ENCODE results near the gene PLK5. TPM values are rescaled to one million over a fixed set of nuclear protein-coding genes. Genes with fewer than 3 reads are reported as not detected.

PLK5 gene
- total and polyA plus RNA-seq, 7 donors = 0.32 to 0.36 TPM; not detected in 5

DNA sequence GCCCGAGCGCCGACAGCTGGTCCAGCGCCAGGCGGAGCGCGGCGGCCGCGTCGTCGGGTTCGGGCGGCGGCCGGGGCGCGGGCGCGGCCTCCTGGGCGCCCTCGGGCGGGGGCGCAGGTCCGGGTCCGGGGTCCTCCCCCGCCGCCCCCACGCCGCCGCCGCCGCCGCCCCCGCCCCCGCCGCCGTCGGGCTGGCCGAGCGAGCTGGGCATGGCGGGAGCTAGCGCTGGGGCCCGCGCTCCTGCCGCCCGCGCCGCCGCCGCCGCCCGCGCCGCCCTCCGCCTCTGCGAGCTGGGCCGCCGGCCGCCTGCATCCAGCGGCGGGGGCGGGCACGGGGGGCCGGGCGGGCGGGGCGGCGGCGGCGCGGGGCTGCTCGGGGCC is 44.0 kb downstream of the PLK5 start:
- Histone ChIP-seq H3K27ac (peak overlapping the region in 2 of 4 donors; percentile 88 to 91), H3K36me3 (no peaks in the 10 kb centered on the region), H3K4me3 (peak overlapping the region in 3 of 4 donors; percentile 67 to 78 (median 76)), H3K9me3 (no peaks in the 10 kb centered on the region), H3K4me1 (peaks cover 0 to 27% (median 15%) of the 10 kb centered on the region in 4 donors), H3K27me3 (no peaks in the 10 kb centered on the region)
- 1 to 2% methylated on average over 72 to 73 of the region's 73 CpGs for WGBS, 2 donors
- intact Hi-C loops (cut with DNase I) = loop anchor here (2.0 to 5.0 kb wide), 2 partner anchors 25 to 39 kb away; partner anchors contain the start of genes MBD3 and UQCR11
- TF ChIP-seq POLR2AphosphoS5 (IDR thresholded peaks at IDR 0.05) (no peak), POLR2A (IDR thresholded peaks at IDR 0.05) (no peak), EP300 (IDR thresholded peaks at IDR 0.05) (no peak)
- TF ChIP-seq, protein P1, sequence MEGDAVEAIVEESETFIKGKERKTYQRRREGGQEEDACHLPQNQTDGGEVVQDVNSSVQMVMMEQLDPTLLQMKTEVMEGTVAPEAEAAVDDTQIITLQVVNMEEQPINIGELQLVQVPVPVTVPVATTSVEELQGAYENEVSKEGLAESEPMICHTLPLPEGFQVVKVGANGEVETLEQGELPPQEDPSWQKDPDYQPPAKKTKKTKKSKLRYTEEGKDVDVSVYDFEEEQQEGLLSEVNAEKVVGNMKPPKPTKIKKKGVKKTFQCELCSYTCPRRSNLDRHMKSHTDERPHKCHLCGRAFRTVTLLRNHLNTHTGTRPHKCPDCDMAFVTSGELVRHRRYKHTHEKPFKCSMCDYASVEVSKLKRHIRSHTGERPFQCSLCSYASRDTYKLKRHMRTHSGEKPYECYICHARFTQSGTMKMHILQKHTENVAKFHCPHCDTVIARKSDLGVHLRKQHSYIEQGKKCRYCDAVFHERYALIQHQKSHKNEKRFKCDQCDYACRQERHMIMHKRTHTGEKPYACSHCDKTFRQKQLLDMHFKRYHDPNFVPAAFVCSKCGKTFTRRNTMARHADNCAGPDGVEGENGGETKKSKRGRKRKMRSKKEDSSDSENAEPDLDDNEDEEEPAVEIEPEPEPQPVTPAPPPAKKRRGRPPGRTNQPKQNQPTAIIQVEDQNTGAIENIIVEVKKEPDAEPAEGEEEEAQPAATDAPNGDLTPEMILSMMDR (IDR thresholded peaks at IDR 0.05) = no peak
- no peak for DNase-seq

DNA sequence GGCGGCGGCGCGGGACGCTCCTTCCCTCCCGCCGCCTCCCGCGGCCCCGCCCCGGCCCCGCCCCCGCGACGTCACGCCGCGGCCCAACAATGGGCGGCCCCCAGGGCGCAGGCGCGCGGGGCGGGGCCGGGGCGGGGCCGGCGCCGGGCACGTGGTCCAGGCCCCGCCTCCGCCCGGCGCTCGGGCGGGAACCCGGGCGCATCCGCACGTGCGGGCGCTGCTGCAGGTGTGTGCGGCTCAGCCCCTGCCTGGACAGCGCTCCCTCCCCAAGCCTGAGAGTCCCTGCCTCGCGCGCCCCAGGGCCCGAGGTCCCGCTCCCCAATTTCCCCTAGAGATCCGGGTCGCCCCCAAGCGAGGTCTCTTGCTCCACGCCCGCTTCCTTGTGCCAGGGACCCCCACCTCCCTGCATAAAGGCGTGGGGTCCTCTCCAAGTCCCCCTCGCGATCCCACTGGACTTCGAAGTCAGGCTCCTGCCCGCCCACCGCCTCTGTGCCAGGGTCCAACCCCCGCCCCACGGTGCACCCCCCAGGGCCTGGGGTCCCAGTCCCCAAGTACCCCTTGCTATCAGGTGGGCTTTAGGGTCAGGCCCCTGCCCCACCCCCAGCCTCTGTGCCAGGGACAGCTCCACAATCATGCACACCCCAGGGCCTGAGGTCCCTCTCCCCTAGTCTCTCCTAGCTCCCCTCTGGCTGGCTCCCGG is 44.6 kb downstream of the PLK5 start, which contains the start of gene MEX3D:
TSS of gene MEX3D (minus strand) at position 6 of the 700 bp plus-strand sequence. CDS start 267 bp downstream, outside the sequence.
- Histone ChIP-seq H3K27me3 (no peaks in the 10 kb centered on the region), H3K9me3 (no peaks in the 10 kb centered on the region), H3K27ac (peak within 1 kb of the TSS; percentile 88 to 91 (median 91)), H3K4me1 (peaks cover 0 to 27% (median 15%) of the 10 kb centered on the region in 4 donors), H3K36me3 (no peaks in the 10 kb centered on the region), H3K4me3 (peak within 1 kb of the TSS; percentile 46 to 78 (median 72))
- peak; percentile 89 for DNase-seq
- TF ChIP-seq POLR2AphosphoS5 (IDR thresholded peaks at IDR 0.05) (no peak), POLR2A (IDR thresholded peaks at IDR 0.05) (no peak), EP300 (IDR thresholded peaks at IDR 0.05) (no peak)
- TF ChIP-seq, protein P1 (IDR thresholded peaks at IDR 0.05) = no peak
- WGBS, 2 donors = 8 to 10% methylated on average over 63 of the region's 63 CpGs
- intact Hi-C loops (cut with DNase I) = loop anchor here (2.0 to 5.0 kb wide), 2 partner anchors 24 to 39 kb away; partner anchors contain the start of genes MBD3 and UQCR11

GRCh38 chr19:1569997-1570396 is 46.1 kb downstream of the PLK5 start:
- intact Hi-C loops (cut with DNase I) = loop anchor here (2.0 to 5.0 kb wide), 2 partner anchors 23 to 37 kb away; partner anchors contain the start of genes MBD3 and UQCR11
- no peak for DNase-seq
- TF ChIP-seq, protein P1 (IDR thresholded peaks at IDR 0.05) = no peak
- TF ChIP-seq POLR2A (IDR thresholded peaks at IDR 0.05) = no peak
- TF ChIP-seq POLR2AphosphoS5 (IDR thresholded peaks at IDR 0.05) = no peak
- TF ChIP-seq EP300 (IDR thresholded peaks at IDR 0.05) = no peak
- peaks cover 0 to 27% (median 15%) of the 10 kb centered on the region in 4 donors for H3K4me1 ChIP-seq
- WGBS, 2 donors = 63 to 73% methylated on average over 4 of the region's 4 CpGs
- no peaks in the 10 kb centered on the region for H3K36me3 ChIP-seq
- H3K4me3 ChIP-seq = no peak overlapping the region
- H3K27me3 ChIP-seq = no peaks in the 10 kb centered on the region
- no peaks in the 10 kb centered on the region for H3K9me3 ChIP-seq
- H3K27ac ChIP-seq = no peak overlapping the region

- no peak for DNase-seq
- H3K27ac ChIP-seq = no peak overlapping the region
- 90 to 95% methylated on average over 13 of the region's 13 CpGs for WGBS, 2 donors
- H3K36me3 ChIP-seq = no peaks in the 10 kb centered on the region
- TF ChIP-seq, protein P1 (IDR thresholded peaks at IDR 0.05) = no peak
- no peak for TF ChIP-seq POLR2AphosphoS5 (IDR thresholded peaks at IDR 0.05)
- no peak for TF ChIP-seq POLR2A (IDR thresholded peaks at IDR 0.05)
- no peak for TF ChIP-seq EP300 (IDR thresholded peaks at IDR 0.05)
- no peaks in the 10 kb centered on the region for H3K27me3 ChIP-seq
- H3K9me3 ChIP-seq = no peaks in the 10 kb centered on the region
- no peak overlapping the region for H3K4me3 ChIP-seq
- intact Hi-C loops (cut with DNase I) = no loop called here
- H3K4me1 ChIP-seq = peaks cover 0 to 22% (median 12%) of the 10 kb centered on the region in 4 donors
Measured at GRCh38 chr19:1570836-1571235, 47.0 kb downstream of the PLK5 start.
